H9 (cell line): ENCODE results near the gene CPAMD8. TPM values are rescaled to one million over a fixed set of nuclear protein-coding genes. Genes with fewer than 3 reads are reported as not detected.

Experiments used
- DNase-seq: peaks from one replicate; pipeline ENCODE4 v3.0.0-alpha.2; 2017
- H2AFZ ChIP-seq: one replicate; pipeline ENCODE4 v1.6.1; 2013; ENCODE audit warnings: mild to moderate bottlenecking, low read length, control low read depth, moderate library complexity
- H2AK5ac ChIP-seq: 2 replicates; pipeline ENCODE4 v1.6.1; 2013; ENCODE audit warnings: low read length, control low read depth, mixed read lengths; ENCODE audit not compliant: insufficient read length
- H2BK120ac ChIP-seq: one replicate; pipeline ENCODE4 v1.6.1; 2013; ENCODE audit warnings: low read depth, mild to moderate bottlenecking, low read length, control low read depth, inconsistent platforms; ENCODE audit not compliant: poor library complexity, severe bottlenecking
- H2BK12ac ChIP-seq: 2 replicates; pipeline ENCODE4 v1.6.1; 2013; ENCODE audit warnings: low read length, control low read depth, mixed read lengths, low read depth; ENCODE audit not compliant: insufficient read length
- H2BK15ac ChIP-seq: 2 replicates; pipeline ENCODE4 v1.6.1; 2013; ENCODE audit warnings: low read depth, low read length, control low read depth
- H2BK20ac ChIP-seq: one replicate; pipeline ENCODE4 v1.6.1; 2013; ENCODE audit warnings: low read depth, mild to moderate bottlenecking, low read length, control low read depth, inconsistent platforms; ENCODE audit not compliant: poor library complexity, severe bottlenecking
- H2BK5ac ChIP-seq: 2 replicates; pipeline ENCODE4 v1.6.1; 2013; ENCODE audit warnings: low read length, control low read depth, mixed read lengths; ENCODE audit not compliant: insufficient read length
- H3K14ac ChIP-seq: 2 replicates; pipeline ENCODE4 v1.6.1; 2013; ENCODE audit warnings: low read length, control low read depth; ENCODE audit not compliant: insufficient read depth
- H3K18ac ChIP-seq: 2 replicates; pipeline ENCODE4 v1.6.1; 2013; ENCODE audit warnings: low read depth, mild to moderate bottlenecking, mixed read lengths, low read length, control low read depth; ENCODE audit not compliant: insufficient read length
- H3K23ac ChIP-seq: 2 replicates; pipeline ENCODE4 v1.6.1; 2013; ENCODE audit warnings: low read length, control low read depth, mixed read lengths, low read depth; ENCODE audit not compliant: insufficient read length
- H3K23me2 ChIP-seq: 2 replicates; pipeline ENCODE4 v1.6.1; 2013; ENCODE audit warnings: low read depth, mild to moderate bottlenecking, mixed read lengths, low read length, control low read depth; ENCODE audit not compliant: insufficient read length, poor library complexity, severe bottlenecking
- H3K27ac ChIP-seq: 2 replicates; pipeline ENCODE4 v1.5.1; 2013; ENCODE audit warnings: low read length, control low read depth, mixed read lengths, low read depth; ENCODE audit not compliant: insufficient read length
- H3K27me3 ChIP-seq: 2 replicates; pipeline ENCODE4 v1.6.1; 2013; ENCODE audit warnings: low read length, control low read depth, inconsistent platforms; ENCODE audit not compliant: insufficient read depth
- H3K4ac ChIP-seq: 2 replicates; pipeline ENCODE4 v1.6.1; 2013; ENCODE audit warnings: low read depth, mild to moderate bottlenecking, control low read depth, inconsistent platforms, low read length, moderate library complexity
- H3K4me1 ChIP-seq: 2 replicates; pipeline ENCODE4 v1.6.1; 2013; ENCODE audit warnings: low read length, control low read depth, inconsistent platforms; ENCODE audit not compliant: insufficient read depth
- H3K4me2 ChIP-seq: 2 replicates; pipeline ENCODE4 v1.6.1; 2013; ENCODE audit warnings: low read length, control low read depth, mixed read lengths; ENCODE audit not compliant: insufficient read length, insufficient read depth
- H3K56ac ChIP-seq: 2 replicates; pipeline ENCODE4 v1.6.1; 2013; ENCODE audit warnings: low read depth, mild to moderate bottlenecking, mixed read lengths, low read length, control low read depth; ENCODE audit not compliant: insufficient read length
- H3K79me1 ChIP-seq: 2 replicates; pipeline ENCODE4 v1.6.1; 2013; ENCODE audit warnings: low read depth, mild to moderate bottlenecking, moderate library complexity, low read length, control low read depth, inconsistent platforms; ENCODE audit not compliant: insufficient read depth, poor library complexity, severe bottlenecking
- H3K79me2 ChIP-seq: 2 replicates; pipeline ENCODE4 v1.6.1; 2013; ENCODE audit warnings: low read length, control low read depth, inconsistent platforms; ENCODE audit not compliant: insufficient read depth
- H3K9ac ChIP-seq: 2 replicates; pipeline ENCODE4 v1.6.1; 2013; ENCODE audit warnings: low read length, control low read depth, mixed read lengths; ENCODE audit not compliant: insufficient read length; ENCODE audit errors: extremely low read depth
- H3K9me3 ChIP-seq: one replicate; pipeline ENCODE4 v1.6.1; 2013; ENCODE audit warnings: low read depth, low read length, inconsistent platforms; ENCODE audit not compliant: control insufficient read depth
- H3T11ph ChIP-seq: one replicate; pipeline ENCODE4 v1.6.1; 2013; ENCODE audit warnings: mild to moderate bottlenecking, low read length, control low read depth, inconsistent platforms
- H4K20me1 ChIP-seq: one replicate; pipeline ENCODE4 v1.6.1; 2013; ENCODE audit not compliant: control insufficient read depth, insufficient read length, insufficient read depth
- H4K5ac ChIP-seq: 2 replicates; pipeline ENCODE4 v1.6.1; 2013; ENCODE audit warnings: low read depth, mild to moderate bottlenecking, mixed read lengths, low read length, control low read depth; ENCODE audit not compliant: insufficient read length
- H4K8ac ChIP-seq: replicated peaks from 2 replicates; pipeline ENCODE4 v1.6.1; 2013; ENCODE audit warnings: low read length, control low read depth, mixed read lengths, low read depth; ENCODE audit not compliant: insufficient read length
- H4K91ac ChIP-seq: 2 replicates; pipeline ENCODE4 v1.6.1; 2013; ENCODE audit warnings: low read depth, mild to moderate bottlenecking, moderate library complexity, mixed read lengths, low read length, control low read depth; ENCODE audit not compliant: insufficient read length
- H3K27ac Mint-ChIP-seq, 3 experiments: 2 replicates in 2 of 3; 3 replicates in 1 of 3; pipeline ENCODE4 v1.8.0; 2020 to 2021; ENCODE audit warnings: mixed read lengths in 3 of 3, mild to moderate bottlenecking in 1 of 3, moderate library complexity in 1 of 3
- H3K27me3 Mint-ChIP-seq: 2 replicates; pipeline ENCODE4 v1.8.0; 2021; ENCODE audit warnings: low read depth, mild to moderate bottlenecking, moderate library complexity, mixed read lengths
- H3K36me3 Mint-ChIP-seq, 3 experiments: 2 replicates in 2 of 3; 3 replicates in 1 of 3; pipeline ENCODE4 v1.8.0; 2020 to 2021; ENCODE audit warnings: low read depth in 3 of 3, mixed read lengths in 3 of 3; ENCODE audit not compliant: insufficient read depth in 1 of 3
- H3K4me1 Mint-ChIP-seq, 2 experiments: 2 replicates each; pipeline ENCODE4 v1.8.0; 2020; ENCODE audit warnings: mixed read lengths in 2 of 2
- H3K4me3 Mint-ChIP-seq, 2 experiments: 2 replicates in 1 of 2; 3 replicates in 1 of 2; pipeline ENCODE4 v1.8.0; 2020 to 2021; ENCODE audit warnings: mild to moderate bottlenecking in 2 of 2, mixed read lengths in 2 of 2, moderate library complexity in 1 of 2
- H3K9me3 Mint-ChIP-seq, 2 experiments: 2 replicates in 1 of 2; 3 replicates in 1 of 2; pipeline ENCODE4 v1.8.0; 2020; ENCODE audit warnings: mild to moderate bottlenecking in 2 of 2, mixed read lengths in 2 of 2, moderate library complexity in 1 of 2
- WGBS: extraction: QIAGEN DNeasy Blood & Tissue Kit; methylation state at CpG from one replicate; pipeline ENCODE4 v1.1.7; 2013; ENCODE audit warnings: missing lambda C conversion rate, low lambda C conversion rate, mixed read lengths; ENCODE audit not compliant: insufficient read length; ENCODE audit errors: extremely low coverage; 5-methylcytosine and 5-hydroxymethylcytosine counted together
- total RNA-seq: library from RNA; stranded (reverse); gene quantifications from 2 replicates; pipeline ENCODE4 v1.2.1, GENCODE V29; 2021
- TF ChIP-seq, protein P1 (sequence below): fragments of 200-600 bp; sonication (generic); conservative IDR thresholded peaks from 3 replicates; pipeline ENCODE4 v1.8.0; 2021; ENCODE audit warnings: antibody characterized with exemption, mild to moderate bottlenecking

Gene CPAMD8
- total RNA-seq, 1 experiment from 2014 or later: 12.0 TPM

DNA sequence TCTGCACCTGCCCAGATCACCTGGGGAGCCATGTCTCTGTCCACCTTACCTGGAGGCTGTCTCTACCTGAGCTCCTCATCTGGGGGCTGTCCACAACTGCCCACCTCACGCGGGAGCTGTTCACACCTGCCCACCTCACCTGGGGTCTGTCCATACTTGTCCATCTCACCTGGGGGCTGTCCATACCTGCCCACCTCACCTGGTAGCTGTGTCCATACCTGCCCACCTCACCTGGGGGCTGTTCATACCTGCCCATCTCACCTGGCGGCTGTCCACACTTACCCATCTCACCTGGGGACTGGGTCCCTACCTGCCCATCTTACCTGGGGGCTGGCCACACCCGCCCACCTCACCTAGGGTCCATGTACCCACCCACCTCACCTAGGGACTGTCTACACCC is 10.0 kb upstream of the CPAMD8 start:
- Mint-ChIP-seq H3K4me1 (peaks cover 1% of the 10 kb centered on the region in 2 experiments; a peak in 2 of 4 replicates), H3K27ac (no peak overlapping the region; a peak in 1 of 7 replicates), H3K27me3 (peaks cover 3% of the 10 kb centered on the region), H3K4me3 (no peak overlapping the region), H3K9me3 (no peaks in the 10 kb centered on the region), H3K36me3 (no peaks in the 10 kb centered on the region)
- no peak overlapping the region for H3K18ac ChIP-seq
- H2BK12ac ChIP-seq: no peak overlapping the region
- H3K4me1 ChIP-seq: no peaks in the 10 kb centered on the region
- no peaks in the 10 kb centered on the region for H4K20me1 ChIP-seq
- H3K56ac ChIP-seq: no peak overlapping the region
- H4K5ac ChIP-seq: no peak overlapping the region
- H3K9me3 ChIP-seq: no peaks in the 10 kb centered on the region
- no peak overlapping the region for H3K14ac ChIP-seq
- no peak overlapping the region for H3K4ac ChIP-seq
- no peaks in the 10 kb centered on the region for H3K79me1 ChIP-seq
- TF ChIP-seq, protein P1, sequence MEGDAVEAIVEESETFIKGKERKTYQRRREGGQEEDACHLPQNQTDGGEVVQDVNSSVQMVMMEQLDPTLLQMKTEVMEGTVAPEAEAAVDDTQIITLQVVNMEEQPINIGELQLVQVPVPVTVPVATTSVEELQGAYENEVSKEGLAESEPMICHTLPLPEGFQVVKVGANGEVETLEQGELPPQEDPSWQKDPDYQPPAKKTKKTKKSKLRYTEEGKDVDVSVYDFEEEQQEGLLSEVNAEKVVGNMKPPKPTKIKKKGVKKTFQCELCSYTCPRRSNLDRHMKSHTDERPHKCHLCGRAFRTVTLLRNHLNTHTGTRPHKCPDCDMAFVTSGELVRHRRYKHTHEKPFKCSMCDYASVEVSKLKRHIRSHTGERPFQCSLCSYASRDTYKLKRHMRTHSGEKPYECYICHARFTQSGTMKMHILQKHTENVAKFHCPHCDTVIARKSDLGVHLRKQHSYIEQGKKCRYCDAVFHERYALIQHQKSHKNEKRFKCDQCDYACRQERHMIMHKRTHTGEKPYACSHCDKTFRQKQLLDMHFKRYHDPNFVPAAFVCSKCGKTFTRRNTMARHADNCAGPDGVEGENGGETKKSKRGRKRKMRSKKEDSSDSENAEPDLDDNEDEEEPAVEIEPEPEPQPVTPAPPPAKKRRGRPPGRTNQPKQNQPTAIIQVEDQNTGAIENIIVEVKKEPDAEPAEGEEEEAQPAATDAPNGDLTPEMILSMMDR: no peak
- H2BK15ac ChIP-seq: no peak overlapping the region
- no peak overlapping the region for H2AK5ac ChIP-seq
- H2BK120ac ChIP-seq: no peak overlapping the region
- H3K79me2 ChIP-seq: no peaks in the 10 kb centered on the region
- no peak overlapping the region for H3T11ph ChIP-seq
- no peak overlapping the region for H3K27ac ChIP-seq
- DNase-seq: no peak
- H3K4me2 ChIP-seq: no peak overlapping the region
- no peak overlapping the region for H3K23ac ChIP-seq
- H4K8ac ChIP-seq: no peak overlapping the region
- no CpG with 5 or more reads among the region's 4 CpGs for WGBS
- no peak overlapping the region for H3K9ac ChIP-seq
- H3K27me3 ChIP-seq: no peaks in the 10 kb centered on the region
- no peak overlapping the region for H4K91ac ChIP-seq
- H2BK20ac ChIP-seq: no peak overlapping the region
- H3K23me2 ChIP-seq: no peaks in the 10 kb centered on the region
- no peak overlapping the region for H2AFZ ChIP-seq
- no peak overlapping the region for H2BK5ac ChIP-seq
